Mammary epithelial cell (primary cell): ENCODE data around the gene ZNF143.

Source experiments
- CTCF ChIP-seq, 2 donors: IDR thresholded peaks in 1 of 2; conservative IDR thresholded peaks in 1 of 2; 2 replicates each; pipeline ENCODE4 v1.5.1; 2011 to 2012; ENCODE audit warnings: inconsistent platforms in 2 of 2, low read length in 2 of 2, mild to moderate bottlenecking in 2 of 2, control low read depth in 1 of 2, low read depth in 1 of 2; ENCODE audit not compliant: insufficient read depth in 1 of 2; ENCODE audit errors: extremely low read depth in 1 of 2
- EZH2 ChIP-seq: IDR thresholded peaks from 2 replicates; pipeline ENCODE4 v1.6.1; 2012; ENCODE audit warnings: low read length, inconsistent platforms, borderline replicate concordance

- TF ChIP-seq CTCF (conservative IDR thresholded peaks at IDR 0.05 in 1 of 2, IDR thresholded peaks at IDR 0.05 in 1 of 2; ENCODE audit: extremely low read depth in 1 of 2, insufficient read depth in 1 of 2, low read depth in 1 of 2, low read length in 2 of 2) (no peak), EZH2 (no peak)
Measured at GRCh38 chr11:9562716-9563115, 101.9 kb downstream of the ZNF143 start.
